IPS-18c (cell line): ENCODE measurements around the gene CHTOP.
"Not testable (repeated sequence)": the region's sequence is repeated elsewhere in the genome, so short reads cannot be mapped to it uniquely, and the experiment has no call there.

Experiments
- H3K4me3 ChIP-seq: 2 replicates; pipeline ENCODE4 v1.7.0; 2013; ENCODE audit warnings: low read depth, mild to moderate bottlenecking, low read length, moderate library complexity; ENCODE audit not compliant: insufficient read depth
- H3K9me3 ChIP-seq: one replicate; pipeline ENCODE4 v1.6.1; 2013; ENCODE audit warnings: mild to moderate bottlenecking, low read length, moderate library complexity; ENCODE audit not compliant: control insufficient read depth, insufficient read depth

CHTOP gene

GRCh38 chr1:153633754-153634665, at the start of gene CHTOP:
Gene CHTOP, plus strand, starts transcription at chr1:153634066. Its CDS starts 2,523 bp downstream, at chr1:153636589.
- Histone ChIP-seq H3K9me3 (no peaks in the 10 kb centered on the region), H3K4me3 (peak within 1 kb of the TSS; percentile 100)

- Histone ChIP-seq H3K4me3 (no peak overlapping the region), H3K9me3 (no peaks in the 10 kb centered on the region)
Observed at GRCh38 chr1:153585006-153585405, 48.9 kb upstream of the CHTOP start.

- H3K9me3 ChIP-seq, result no peaks in the 10 kb centered on the region
- no peak overlapping the region for H3K4me3 ChIP-seq
Observed at GRCh38 chr1:153586347-153586746, 47.5 kb upstream of the CHTOP start.

- H3K9me3 ChIP-seq, result no peaks in the 10 kb centered on the region
- no peak overlapping the region for H3K4me3 ChIP-seq
Observed at GRCh38 chr1:153587314-153587713, 46.6 kb upstream of the CHTOP start.

- H3K9me3 ChIP-seq, H3K4me3 ChIP-seq: not testable (repeated sequence)
Observed at GRCh38 chr1:153588033-153588432, 45.8 kb upstream of the CHTOP start.

GRCh38 chr1:153588482-153588881, 45.4 kb upstream of the CHTOP start:
- no peak overlapping the region for H3K4me3 ChIP-seq
- H3K9me3 ChIP-seq, result no peaks in the 10 kb centered on the region

- Histone ChIP-seq H3K4me3 (no peak overlapping the region), H3K9me3 (no peaks in the 10 kb centered on the region)
Observed at GRCh38 chr1:153592748-153593147, 41.1 kb upstream of the CHTOP start.

GRCh38 chr1:153597206-153597605, 36.7 kb upstream of the CHTOP start:
- H3K9me3 ChIP-seq, result no peaks in the 10 kb centered on the region
- H3K4me3 ChIP-seq, result no peak overlapping the region

GRCh38 chr1:153598309-153599172, 35.3 kb upstream of the CHTOP start:
- Histone ChIP-seq H3K4me3 (0 out of 2 replicates have a peak overlapping the region, but pooled peaks have one; percentile 2), H3K9me3 (no peaks in the 10 kb centered on the region)

- Histone ChIP-seq H3K9me3 (no peaks in the 10 kb centered on the region), H3K4me3 (no peak overlapping the region)
Observed at GRCh38 chr1:153599847-153600246, 34.0 kb upstream of the CHTOP start.

GRCh38 chr1:153602749-153603148, 31.1 kb upstream of the CHTOP start:
- Histone ChIP-seq H3K9me3 (no peaks in the 10 kb centered on the region), H3K4me3 (no peak overlapping the region)

GRCh38 chr1:153606194-153606593, 27.7 kb upstream of the CHTOP start:
- Histone ChIP-seq H3K4me3 (no peak overlapping the region), H3K9me3 (no peaks in the 10 kb centered on the region)

GRCh38 chr1:153607381-153607780, 26.5 kb upstream of the CHTOP start:
- H3K4me3 ChIP-seq, result no peak overlapping the region

GRCh38 chr1:153608089-153608682, 25.7 kb upstream of the CHTOP start:
- H3K4me3 ChIP-seq, result no peak overlapping the region
- H3K9me3 ChIP-seq, result no peaks in the 10 kb centered on the region

More at GRCh38 chr1:153607381-153607780, 26.5 kb upstream of the CHTOP start:
- H3K9me3 ChIP-seq, result no peaks in the 10 kb centered on the region

- Histone ChIP-seq H3K4me3 (peak overlapping the region; percentile 28; the same call in 1 of the 2 replicates), H3K9me3 (no peaks in the 10 kb centered on the region)
Observed at GRCh38 chr1:153608742-153609584, 24.9 kb upstream of the CHTOP start.

- Histone ChIP-seq H3K9me3 (no peaks in the 10 kb centered on the region), H3K4me3 (no peak overlapping the region)
Observed at GRCh38 chr1:153609585-153609907, 24.3 kb upstream of the CHTOP start.

- Histone ChIP-seq H3K4me3 (no peak overlapping the region), H3K9me3 (no peaks in the 10 kb centered on the region)
Observed at GRCh38 chr1:153610334-153610733, 23.5 kb upstream of the CHTOP start.
